ENCODE measurements around the gene C5orf24. TPM values are rescaled to one million over a fixed set of nuclear protein-coding genes. Genes with fewer than 3 reads are reported as not detected.
A peak's percentile ranks its signal among the peaks of the same experiment; 100 is the strongest.
"Not testable (repeated sequence)": the region's sequence is repeated elsewhere in the genome, so short reads cannot be mapped to it uniquely, and the experiment has no call there.

Gene C5orf24
- total RNA-seq, 1 donor from 2014 or later = 53.3 TPM

DNA sequence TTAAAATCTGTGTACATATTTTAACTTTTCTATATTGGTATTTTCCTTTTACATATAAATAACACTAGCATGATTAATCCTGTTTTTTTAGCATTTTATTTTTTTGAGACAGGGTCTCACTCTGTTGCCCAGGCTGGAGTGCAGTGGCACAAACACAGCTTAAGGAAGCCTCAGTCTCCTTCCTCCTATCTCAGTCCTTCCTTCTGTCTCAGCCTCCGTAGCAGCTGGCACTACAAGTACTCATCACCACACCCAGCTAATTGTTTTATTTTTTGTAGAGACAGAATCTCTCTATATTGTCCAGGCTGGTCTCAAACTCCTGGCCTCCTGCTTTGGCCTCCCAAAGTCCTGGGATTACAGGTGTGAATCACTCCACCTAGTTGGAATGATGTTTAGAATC is 1.5 kb upstream of the C5orf24 start:
- H3K4me3 ChIP-seq = no peak overlapping the region
- no peak overlapping the region for H3K27ac ChIP-seq
- peaks cover 30% of the 10 kb centered on the region for H3K79me2 ChIP-seq (ENCODE audit: low read depth)
- no peaks in the 10 kb centered on the region for H4K20me1 ChIP-seq (ENCODE audit: low read depth)
- H3K4me1 ChIP-seq = peaks cover 11% of the 10 kb centered on the region
- H3K27ac Mint-ChIP-seq = no peak overlapping the region
- H3K9ac ChIP-seq = no peak overlapping the region
- peaks cover 23% of the 10 kb centered on the region for H3K4me1 Mint-ChIP-seq
- no peaks in the 10 kb centered on the region for H3K9me3 Mint-ChIP-seq
- no peak overlapping the region for H3K4me3 Mint-ChIP-seq
- H3K36me3 ChIP-seq = peaks cover under 1% of the 10 kb centered on the region
- DNase-seq (ENCODE audit: low spot score) = no peak
- TF ChIP-seq EZH2phosphoT487 (IDR thresholded peaks at IDR 0.05) (no peak), EZH2 (IDR thresholded peaks at IDR 0.05) (no peak)
- TF ChIP-seq, protein P1, sequence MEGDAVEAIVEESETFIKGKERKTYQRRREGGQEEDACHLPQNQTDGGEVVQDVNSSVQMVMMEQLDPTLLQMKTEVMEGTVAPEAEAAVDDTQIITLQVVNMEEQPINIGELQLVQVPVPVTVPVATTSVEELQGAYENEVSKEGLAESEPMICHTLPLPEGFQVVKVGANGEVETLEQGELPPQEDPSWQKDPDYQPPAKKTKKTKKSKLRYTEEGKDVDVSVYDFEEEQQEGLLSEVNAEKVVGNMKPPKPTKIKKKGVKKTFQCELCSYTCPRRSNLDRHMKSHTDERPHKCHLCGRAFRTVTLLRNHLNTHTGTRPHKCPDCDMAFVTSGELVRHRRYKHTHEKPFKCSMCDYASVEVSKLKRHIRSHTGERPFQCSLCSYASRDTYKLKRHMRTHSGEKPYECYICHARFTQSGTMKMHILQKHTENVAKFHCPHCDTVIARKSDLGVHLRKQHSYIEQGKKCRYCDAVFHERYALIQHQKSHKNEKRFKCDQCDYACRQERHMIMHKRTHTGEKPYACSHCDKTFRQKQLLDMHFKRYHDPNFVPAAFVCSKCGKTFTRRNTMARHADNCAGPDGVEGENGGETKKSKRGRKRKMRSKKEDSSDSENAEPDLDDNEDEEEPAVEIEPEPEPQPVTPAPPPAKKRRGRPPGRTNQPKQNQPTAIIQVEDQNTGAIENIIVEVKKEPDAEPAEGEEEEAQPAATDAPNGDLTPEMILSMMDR (IDR thresholded peaks at IDR 0.05) = no peak
- no peaks in the 10 kb centered on the region for H3K9me3 ChIP-seq (ENCODE audit: low read depth)
- H3F3A ChIP-seq (ENCODE audit: low read depth) = peaks cover 29% of the 10 kb centered on the region
- peaks cover 5% of the 10 kb centered on the region for H3K27me3 Mint-ChIP-seq (ENCODE audit: insufficient read depth, low read depth)
- no peak overlapping the region for H2AFZ ChIP-seq (replicated peaks)
- H3K36me3 Mint-ChIP-seq = peaks cover 12% of the 10 kb centered on the region
- H3K27me3 ChIP-seq = no peaks in the 10 kb centered on the region
- H3K4me2 ChIP-seq = no peak overlapping the region

DNA sequence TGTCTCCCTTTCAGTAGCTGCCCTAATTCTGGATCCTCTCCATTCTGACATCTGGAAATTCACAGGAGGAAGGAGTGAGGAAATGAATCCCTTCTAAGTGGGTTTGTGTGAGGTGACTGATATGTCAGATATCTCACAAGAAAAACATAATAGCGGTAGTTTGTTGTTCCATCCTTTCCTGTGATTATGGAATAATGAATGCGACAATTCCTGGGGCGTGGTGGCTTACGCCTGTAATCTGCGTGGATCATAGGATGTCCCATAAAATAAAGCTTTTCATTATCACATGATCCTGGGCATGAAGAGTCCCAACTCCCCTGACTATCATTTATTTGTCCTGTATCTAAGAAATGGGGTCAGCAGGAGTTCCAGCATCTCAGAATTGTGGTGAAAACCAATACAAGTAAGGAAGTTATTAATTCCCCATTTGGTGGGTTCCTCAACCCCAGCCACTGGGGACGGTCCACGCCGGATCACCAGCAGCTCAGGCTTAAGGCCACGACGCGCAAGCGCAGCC is 375 bp upstream of the C5orf24 start:
- H3K27ac ChIP-seq = peak overlapping the region; percentile 21
- TF ChIP-seq, protein P1 (IDR thresholded peaks at IDR 0.05) = no peak
- no peak for TF ChIP-seq EZH2 (IDR thresholded peaks at IDR 0.05)
- peak overlapping the region; percentile 80 for H3K9ac ChIP-seq
- no peaks in the 10 kb centered on the region for H3K9me3 ChIP-seq (ENCODE audit: low read depth)
- H2AFZ ChIP-seq (replicated peaks) = peak overlapping the region; percentile 23
- DNase-seq (ENCODE audit: low spot score) = no peak
- H3K4me2 ChIP-seq = peak overlapping the region; percentile 98
- peaks cover 25% of the 10 kb centered on the region for H3K4me1 Mint-ChIP-seq
- peak overlapping the region; percentile 92 for H3K4me3 Mint-ChIP-seq
- H3F3A ChIP-seq (ENCODE audit: low read depth) = peaks cover 29% of the 10 kb centered on the region
- no peaks in the 10 kb centered on the region for H3K9me3 Mint-ChIP-seq
- no peaks in the 10 kb centered on the region for H3K27me3 ChIP-seq
- peaks cover 10% of the 10 kb centered on the region for H3K36me3 Mint-ChIP-seq
- peak overlapping the region; percentile 83 for H3K27ac Mint-ChIP-seq
- H3K79me2 ChIP-seq (ENCODE audit: low read depth) = peaks cover 42% of the 10 kb centered on the region
- peak overlapping the region; percentile 88 for H3K4me3 ChIP-seq
- H3K4me1 ChIP-seq = peaks cover 11% of the 10 kb centered on the region
- H3K36me3 ChIP-seq = no peaks in the 10 kb centered on the region
- H3K27me3 Mint-ChIP-seq (ENCODE audit: insufficient read depth, low read depth) = peaks cover 4% of the 10 kb centered on the region
- H4K20me1 ChIP-seq (ENCODE audit: low read depth) = no peaks in the 10 kb centered on the region

DNA sequence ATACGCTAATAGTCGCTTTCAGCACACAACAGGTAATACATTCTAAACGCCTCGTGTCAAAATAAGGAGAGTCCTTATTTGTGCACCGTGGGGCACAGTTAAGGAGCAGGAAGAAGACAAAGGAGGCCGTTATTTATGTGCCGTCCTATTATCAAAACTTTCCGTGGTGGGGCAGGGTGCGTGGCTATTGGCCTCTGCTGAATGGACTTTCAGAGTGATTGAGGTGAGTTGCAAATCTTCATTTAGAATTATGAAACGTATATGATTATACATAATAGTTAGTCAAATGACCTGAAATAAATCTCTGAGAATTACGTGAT is 833 bp downstream of the C5orf24 start:
- peaks cover 6% of the 10 kb centered on the region for H4K20me1 ChIP-seq (ENCODE audit: low read depth)
- no peaks in the 10 kb centered on the region for H3K9me3 Mint-ChIP-seq
- TF ChIP-seq, protein P1 (IDR thresholded peaks at IDR 0.05) = no peak
- no peak for TF ChIP-seq EZH2 (IDR thresholded peaks at IDR 0.05)
- TF ChIP-seq EZH2phosphoT487 (IDR thresholded peaks at IDR 0.05) = no peak
- peak overlapping the region; percentile 98 for H3K4me2 ChIP-seq
- H3K4me3 Mint-ChIP-seq = peak overlapping the region; percentile 92
- peaks cover 31% of the 10 kb centered on the region for H3F3A ChIP-seq (ENCODE audit: low read depth)
- H3K36me3 ChIP-seq = no peaks in the 10 kb centered on the region
- H3K36me3 Mint-ChIP-seq = peaks cover 8% of the 10 kb centered on the region
- peak overlapping the region; percentile 80 for H3K9ac ChIP-seq
- peak overlapping the region; percentile 71 for H3K27ac Mint-ChIP-seq
- no peaks in the 10 kb centered on the region for H3K27me3 ChIP-seq
- H3K4me1 ChIP-seq = peaks cover 11% of the 10 kb centered on the region
- H3K27ac ChIP-seq = peak overlapping the region; percentile 91
- H3K79me2 ChIP-seq (ENCODE audit: low read depth) = peaks cover 54% of the 10 kb centered on the region
- H3K9me3 ChIP-seq (ENCODE audit: low read depth) = no peaks in the 10 kb centered on the region
- H3K27me3 Mint-ChIP-seq (ENCODE audit: insufficient read depth, low read depth) = no peaks in the 10 kb centered on the region
- peak overlapping the region; percentile 53 for H2AFZ ChIP-seq (replicated peaks)
- DNase-seq (ENCODE audit: low spot score) = no peak
- peaks cover 22% of the 10 kb centered on the region for H3K4me1 Mint-ChIP-seq
- H3K4me3 ChIP-seq = peak overlapping the region; percentile 88

DNA sequence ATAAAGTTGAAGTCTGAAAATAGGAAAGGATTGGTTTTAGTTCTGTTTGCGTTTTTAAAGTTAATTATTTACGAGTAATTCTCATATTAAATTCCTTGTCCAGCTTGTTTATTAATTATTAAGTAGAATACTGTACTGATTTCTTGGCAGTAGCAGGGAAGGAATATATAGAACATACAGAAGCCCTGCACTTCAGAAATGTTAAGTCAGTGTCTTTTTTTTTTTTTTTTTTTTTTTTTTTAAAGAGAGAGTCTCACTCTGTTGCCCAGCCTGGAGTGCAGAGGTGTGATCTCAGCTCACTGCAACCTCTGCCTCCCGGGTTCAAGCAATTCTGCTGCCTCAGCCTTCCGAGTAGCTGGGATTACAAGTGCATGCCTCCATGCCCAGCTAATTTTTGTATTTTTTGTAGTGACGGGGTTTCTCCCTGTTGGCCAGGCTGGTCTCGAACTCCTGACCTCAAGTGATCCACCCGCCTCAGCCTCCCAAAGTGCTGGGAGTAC is 3.7 kb downstream of the C5orf24 start:
- H3K27me3 Mint-ChIP-seq (ENCODE audit: insufficient read depth, low read depth); H3K9me3 Mint-ChIP-seq; H3K4me3 ChIP-seq; H3K4me2 ChIP-seq; DNase-seq (ENCODE audit: low spot score); H3K27ac ChIP-seq; H3K27me3 ChIP-seq; H2AFZ ChIP-seq (replicated peaks); H3K36me3 ChIP-seq; H4K20me1 ChIP-seq (ENCODE audit: low read depth); H3K4me3 Mint-ChIP-seq; H3K9me3 ChIP-seq (ENCODE audit: low read depth); H3K27ac Mint-ChIP-seq; H3K9ac ChIP-seq: not testable (repeated sequence)
- peaks cover 76% of the 10 kb centered on the region for H3K79me2 ChIP-seq (ENCODE audit: low read depth)
- H3K4me1 ChIP-seq = peaks cover 11% of the 10 kb centered on the region
- peaks cover 29% of the 10 kb centered on the region for H3F3A ChIP-seq (ENCODE audit: low read depth)
- Mint-ChIP-seq H3K36me3 (peaks cover 17% of the 10 kb centered on the region), H3K4me1 (peaks cover 22% of the 10 kb centered on the region)

All from neural progenitor cell (in vitro differentiated cells).